ENCODE results near the gene LRRC4. TPM values are rescaled to one million over a fixed set of nuclear protein-coding genes. Genes with fewer than 3 reads are reported as not detected.

LRRC4 gene
- total RNA-seq, 1 donor from 2014 or later = 0.43 TPM

DNA sequence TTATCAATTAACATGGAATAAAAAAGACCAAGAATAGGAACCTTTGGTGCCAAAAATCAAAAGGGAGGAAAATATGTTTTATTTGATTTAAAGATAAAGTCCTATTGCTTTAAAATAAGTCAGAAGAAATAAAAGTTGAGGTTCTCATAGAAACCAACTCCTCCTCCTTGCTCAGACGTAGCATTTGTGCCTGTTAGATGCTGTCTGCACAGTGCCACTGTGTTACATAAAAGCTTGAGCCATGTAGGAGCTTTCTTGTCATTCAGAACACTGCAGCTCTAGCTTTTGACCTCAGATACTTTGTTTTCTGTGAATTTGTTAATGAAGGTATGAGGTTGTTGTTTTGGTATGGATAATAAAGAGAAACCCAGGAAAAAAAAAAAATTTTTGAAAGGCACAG lies 50.3 kb downstream of the LRRC4 start:
- intact Hi-C loops (cut with DNase I) = no loop called here
- TF ChIP-seq, protein P1, sequence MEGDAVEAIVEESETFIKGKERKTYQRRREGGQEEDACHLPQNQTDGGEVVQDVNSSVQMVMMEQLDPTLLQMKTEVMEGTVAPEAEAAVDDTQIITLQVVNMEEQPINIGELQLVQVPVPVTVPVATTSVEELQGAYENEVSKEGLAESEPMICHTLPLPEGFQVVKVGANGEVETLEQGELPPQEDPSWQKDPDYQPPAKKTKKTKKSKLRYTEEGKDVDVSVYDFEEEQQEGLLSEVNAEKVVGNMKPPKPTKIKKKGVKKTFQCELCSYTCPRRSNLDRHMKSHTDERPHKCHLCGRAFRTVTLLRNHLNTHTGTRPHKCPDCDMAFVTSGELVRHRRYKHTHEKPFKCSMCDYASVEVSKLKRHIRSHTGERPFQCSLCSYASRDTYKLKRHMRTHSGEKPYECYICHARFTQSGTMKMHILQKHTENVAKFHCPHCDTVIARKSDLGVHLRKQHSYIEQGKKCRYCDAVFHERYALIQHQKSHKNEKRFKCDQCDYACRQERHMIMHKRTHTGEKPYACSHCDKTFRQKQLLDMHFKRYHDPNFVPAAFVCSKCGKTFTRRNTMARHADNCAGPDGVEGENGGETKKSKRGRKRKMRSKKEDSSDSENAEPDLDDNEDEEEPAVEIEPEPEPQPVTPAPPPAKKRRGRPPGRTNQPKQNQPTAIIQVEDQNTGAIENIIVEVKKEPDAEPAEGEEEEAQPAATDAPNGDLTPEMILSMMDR (IDR thresholded peaks at IDR 0.05) = no peak

DNA sequence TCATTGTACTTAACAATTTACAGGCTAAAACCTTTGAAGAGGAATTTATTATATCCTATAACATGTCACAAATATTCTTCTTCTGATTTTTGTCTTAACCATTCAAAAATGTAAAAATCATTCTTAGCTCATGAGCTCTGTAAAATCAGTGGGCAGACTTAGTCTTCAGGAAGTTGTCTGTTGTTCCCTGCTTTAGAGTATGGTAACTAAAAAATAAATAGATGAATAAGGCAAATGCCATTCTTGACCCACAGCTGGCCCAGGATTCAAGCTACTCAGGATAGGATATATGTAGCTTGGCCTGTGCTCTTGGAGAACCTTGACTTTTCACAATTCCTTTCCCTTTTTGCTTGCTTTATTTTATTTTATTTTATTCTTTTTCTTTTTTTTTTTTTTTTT lies 51.5 kb downstream of the LRRC4 start:
- Histone ChIP-seq H3K27ac (no peak overlapping the region), H3K4me3 (no peak overlapping the region), H3K9me3 (no peaks in the 10 kb centered on the region), H3K27me3 (no peaks in the 10 kb centered on the region), H3K36me3 (peaks cover 0 to 12% of the 10 kb centered on the region in 2 donors), H3K4me1 (no peaks in the 10 kb centered on the region)
- TF ChIP-seq, protein P1 (IDR thresholded peaks at IDR 0.05) = no peak
- no peak for DNase-seq (ENCODE audit: low spot score in 2 of 2)
- intact Hi-C loops (cut with DNase I) = no loop called here

More for the DNA sequence above, 50.3 kb downstream of the LRRC4 start:
- Histone ChIP-seq H3K27me3 (no peaks in the 10 kb centered on the region), H3K9me3 (no peaks in the 10 kb centered on the region), H3K4me1 (no peaks in the 10 kb centered on the region), H3K36me3 (peaks cover 0 to 12% of the 10 kb centered on the region in 2 donors), H3K27ac (no peak overlapping the region), H3K4me3 (no peak overlapping the region)
- DNase-seq (ENCODE audit: low spot score in 2 of 2) = no peak

DNA sequence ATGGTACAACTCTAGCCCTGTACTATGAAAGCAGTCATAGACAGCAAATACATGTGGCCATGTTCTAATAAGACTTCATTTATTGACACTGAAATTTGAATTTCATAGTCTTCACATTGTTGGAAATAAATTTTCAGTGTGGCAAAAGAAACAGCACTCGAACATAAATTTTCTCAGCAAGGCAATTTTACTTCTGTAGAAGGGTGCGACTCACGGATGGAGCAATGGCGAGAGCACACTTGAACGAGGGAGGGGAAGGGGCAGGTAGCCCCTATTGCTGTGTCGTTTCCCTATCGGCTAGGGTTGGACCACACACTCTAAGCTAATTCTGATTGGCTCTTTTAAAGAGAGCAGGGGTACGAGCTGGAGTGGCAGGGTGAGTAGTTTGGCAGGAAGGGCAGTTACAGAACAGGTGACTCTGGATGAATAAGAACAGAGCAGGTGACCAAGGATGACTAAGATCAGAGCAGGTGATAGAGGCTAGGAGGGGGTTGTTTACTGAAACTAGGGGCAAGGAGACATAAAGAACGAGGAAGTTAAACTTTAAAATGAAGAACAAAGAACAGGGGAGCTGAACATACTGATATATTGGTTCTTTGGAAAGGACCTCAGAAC lies 52.0 kb downstream of the LRRC4 start:
- intact Hi-C loops (cut with DNase I) = no loop called here
- H3K4me1 ChIP-seq = no peaks in the 10 kb centered on the region
- no peaks in the 10 kb centered on the region for H3K9me3 ChIP-seq
- no peak for DNase-seq (ENCODE audit: low spot score in 2 of 2)
- no peaks in the 10 kb centered on the region for H3K27me3 ChIP-seq
- H3K4me3 ChIP-seq = no peak overlapping the region
- TF ChIP-seq, protein P1 (IDR thresholded peaks at IDR 0.05) = no peak
- peaks cover 0 to 12% of the 10 kb centered on the region in 2 donors for H3K36me3 ChIP-seq
- H3K27ac ChIP-seq = no peak overlapping the region

DNA sequence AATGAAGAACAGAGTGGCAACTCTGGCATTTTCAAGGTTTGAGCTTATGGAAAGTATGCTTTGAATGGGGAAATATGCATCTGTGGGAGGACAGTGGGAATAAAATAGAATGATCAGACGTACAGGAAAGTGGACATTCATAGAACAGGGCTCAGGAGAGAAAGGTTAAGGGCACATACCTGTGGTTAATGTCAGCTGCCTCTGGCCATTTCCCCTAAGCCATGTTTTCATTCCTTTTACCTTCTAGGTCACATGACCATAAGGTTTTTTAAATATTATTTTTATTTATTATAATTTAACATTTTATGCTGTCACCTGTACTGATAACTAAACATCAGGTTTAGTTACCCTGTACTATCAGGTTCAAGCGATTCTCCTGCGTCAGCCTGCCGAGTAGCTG lies 52.8 kb downstream of the LRRC4 start:
- H3K36me3 ChIP-seq = peaks cover 0 to 12% of the 10 kb centered on the region in 2 donors
- no peaks in the 10 kb centered on the region for H3K4me1 ChIP-seq
- no peak overlapping the region for H3K27ac ChIP-seq
- no peak overlapping the region for H3K4me3 ChIP-seq
- H3K9me3 ChIP-seq = no peaks in the 10 kb centered on the region
- DNase-seq (ENCODE audit: low spot score in 2 of 2) = no peak
- intact Hi-C loops (cut with DNase I) = no loop called here
- H3K27me3 ChIP-seq = no peaks in the 10 kb centered on the region
- TF ChIP-seq, protein P1 (IDR thresholded peaks at IDR 0.05) = no peak

Other genes with a start within 250 kb of the LRRC4 start
- not detected for gene LEP, start 209.8 kb upstream of the LRRC4 start, total RNA-seq